GM23338 (cell line): ENCODE results near the gene FAM114A2. TPM values are rescaled to one million over a fixed set of nuclear protein-coding genes. Genes with fewer than 3 reads are reported as not detected.

ENCODE experiments used
- ATAC-seq: fragments of 200-7000 bp; cut with Tn5 transposase; 3 replicates; pipeline ENCODE4 v1.9.1; 2020
- DNase-seq: peaks from one replicate; pipeline ENCODE4 v3.0.0-alpha.2; 2015; ENCODE audit warnings: low spot score
- H2AFZ ChIP-seq: fragments of 200-600 bp; sonication (generic); 2 replicates; pipeline ENCODE4 v1.8.0; 2016; ENCODE audit warnings: antibody characterized with exemption, mild to moderate bottlenecking, moderate library complexity
- H3F3A ChIP-seq: fragments of 200-600 bp; sonication (generic); replicated peaks from 2 replicates; pipeline ENCODE4 v1.8.0; 2017; ENCODE audit warnings: antibody characterized with exemption, mixed run types, low read depth
- H3K27ac ChIP-seq: fragments of 200-600 bp; sonication (generic); 2 replicates; pipeline ENCODE4 v1.6.1; 2016; ENCODE audit warnings: low read depth
- H3K27me3 ChIP-seq: fragments of 200-600 bp; sonication (generic); 2 replicates; pipeline ENCODE4 v1.8.0; 2016; ENCODE audit warnings: mild to moderate bottlenecking, mixed run types, moderate library complexity; ENCODE audit not compliant: insufficient read depth
- H3K36me3 ChIP-seq: fragments of 200-600 bp; sonication (generic); 2 replicates; pipeline ENCODE4 v1.8.0; 2016; ENCODE audit warnings: mild to moderate bottlenecking; ENCODE audit not compliant: insufficient read depth
- H3K4me1 ChIP-seq: fragments of 200-600 bp; sonication (generic); 2 replicates; pipeline ENCODE4 v1.8.0; 2016; ENCODE audit warnings: mild to moderate bottlenecking, moderate library complexity; ENCODE audit not compliant: insufficient read depth
- H3K4me2 ChIP-seq: fragments of 200-600 bp; sonication (generic); 2 replicates; pipeline ENCODE4 v1.7.1; 2017; ENCODE audit warnings: mixed run types
- H3K4me3 ChIP-seq: fragments of 200-600 bp; sonication (generic); 2 replicates; pipeline ENCODE4 v1.6.1; 2016; ENCODE audit warnings: mixed run types
- H3K79me2 ChIP-seq: fragments of 200-600 bp; sonication (generic); replicated peaks from 2 replicates; pipeline ENCODE4 v1.8.0; 2017; ENCODE audit warnings: mild to moderate bottlenecking; ENCODE audit not compliant: insufficient read depth
- H3K9me2 ChIP-seq: fragments of 200-600 bp; sonication (generic); 2 replicates; pipeline ENCODE4 v1.8.0; 2017; ENCODE audit not compliant: insufficient read depth
- H4K20me1 ChIP-seq: fragments of 200-600 bp; sonication (generic); replicated peaks from 2 replicates; pipeline ENCODE4 v1.8.0; 2017; ENCODE audit warnings: mild to moderate bottlenecking; ENCODE audit not compliant: insufficient read depth
- H3K27ac Mint-ChIP-seq: 2 replicates; pipeline ENCODE4 v1.8.0; 2020; ENCODE audit warnings: inconsistent platforms, mild to moderate bottlenecking, moderate library complexity, mixed read lengths
- H3K27me3 Mint-ChIP-seq: 3 replicates; pipeline ENCODE4 v1.8.0; 2022; ENCODE audit warnings: low read depth, mild to moderate bottlenecking, moderate library complexity, mixed read lengths, inconsistent platforms; ENCODE audit not compliant: insufficient read depth, poor library complexity
- H3K36me3 Mint-ChIP-seq: 3 replicates; pipeline ENCODE4 v1.8.0; 2021; ENCODE audit warnings: low read depth, mild to moderate bottlenecking, inconsistent platforms, moderate library complexity, mixed read lengths
- H3K4me1 Mint-ChIP-seq: 3 replicates; pipeline ENCODE4 v1.8.0; 2020; ENCODE audit warnings: mild to moderate bottlenecking, inconsistent platforms, mixed read lengths
- H3K4me3 Mint-ChIP-seq: 3 replicates; pipeline ENCODE4 v1.8.0; 2021; ENCODE audit warnings: moderate library complexity, mild to moderate bottlenecking, inconsistent platforms, mixed read lengths
- H3K9me3 Mint-ChIP-seq: 3 replicates; pipeline ENCODE4 v1.8.0; 2020; ENCODE audit warnings: moderate library complexity, mild to moderate bottlenecking, inconsistent platforms, mixed read lengths
- CREB1 ChIP-seq: fragments of 250-450 bp; sonication (Bioruptor Pico); IDR thresholded peaks from 2 replicates; pipeline ENCODE4 v1.5.0; 2020; ENCODE audit warnings: low read depth, mild to moderate bottlenecking, moderate library complexity
- CTCF ChIP-seq, 2 experiments: fragments of 200-600 bp in 1 of 2; sonication (generic) in 1 of 2; conservative IDR thresholded peaks; 2 replicates each; pipeline versions ENCODE4 v1.5.1 to v1.6.1; 2016 to 2017; ENCODE audit warnings: antibody characterized with exemption in 2 of 2, low read depth in 2 of 2, mild to moderate bottlenecking in 2 of 2, moderate library complexity in 1 of 2
- EZH2 ChIP-seq: fragments of 200-600 bp; sonication (generic); IDR thresholded peaks from one replicate; pipeline ENCODE4 v1.8.0; 2017; ENCODE audit warnings: antibody characterized with exemption, mild to moderate bottlenecking, low read depth; ENCODE audit not compliant: unreplicated experiment
- EZH2phosphoT487 ChIP-seq: fragments of 200-600 bp; sonication (generic); IDR thresholded peaks from one replicate; pipeline ENCODE4 v1.8.1; 2018; ENCODE audit warnings: antibody characterized with exemption; ENCODE audit not compliant: unreplicated experiment
- JUNB ChIP-seq: IDR thresholded peaks from one replicate; pipeline ENCODE4 v1.6.1; 2016; ENCODE audit warnings: antibody characterized with exemption; ENCODE audit not compliant: unreplicated experiment
- NANOG ChIP-seq: IDR thresholded peaks from 2 replicates; pipeline ENCODE4 v1.6.1; 2016; ENCODE audit warnings: antibody characterized with exemption, borderline replicate concordance
- POLR2AphosphoS5 ChIP-seq: IDR thresholded peaks from 2 replicates; pipeline ENCODE4 v1.6.1; 2016; ENCODE audit warnings: antibody characterized with exemption, low read depth
- STAT1 ChIP-seq: IDR thresholded peaks from one replicate; pipeline ENCODE4 v1.6.1; 2016; ENCODE audit warnings: antibody characterized with exemption; ENCODE audit not compliant: unreplicated experiment
- ZNF114 ChIP-seq: fragments of 250-450 bp; sonication (Bioruptor Pico); IDR thresholded peaks from 2 replicates; pipeline ENCODE4 v1.5.0; 2020; ENCODE audit warnings: mild to moderate bottlenecking, moderate library complexity
- ZNF331 ChIP-seq: fragments of 250-450 bp; sonication (Bioruptor Pico); IDR thresholded peaks from 2 replicates; pipeline ENCODE4 v1.5.0; 2020; ENCODE audit warnings: low read depth, mild to moderate bottlenecking, moderate library complexity
- polyA plus RNA-seq: library from polyadenylated mRNA; unstranded; fragments of >200 nt; fragmentation: Nextera tagmentation; extraction: Ambion mirVana; gene quantifications from 2 replicates; pipeline ENCODE4 v1.2.1, GENCODE V29; 2016
- total RNA-seq: library from RNA; depleted of rRNA; stranded (reverse); fragments of >200 nt; shearing (Covaris generic); gene quantifications from 2 replicates; pipeline ENCODE4 v1.2.3, GENCODE V29; 2014
- TF ChIP-seq, protein P1 (sequence below): fragments of 250-450 bp; sonication (Bioruptor Pico); IDR thresholded peaks from 2 replicates; pipeline ENCODE4 v1.5.0; 2020; ENCODE audit warnings: mild to moderate bottlenecking, moderate library complexity
- TF ChIP-seq, protein P2 (sequence below): IDR thresholded peaks from 2 replicates; pipeline ENCODE4 v1.6.1; 2016; ENCODE audit warnings: antibody characterized with exemption
- TF ChIP-seq, protein P3 (sequence below): IDR thresholded peaks from one replicate; pipeline ENCODE4 v1.6.1; 2018; ENCODE audit warnings: antibody characterized with exemption; ENCODE audit not compliant: unreplicated experiment

FAM114A2 gene
- total and polyA plus RNA-seq, 2 experiments from 2014 or later: 4.9 to 5.8 TPM

- no peak for TF ChIP-seq NANOG
- no peak for TF ChIP-seq EZH2phosphoT487
- TF ChIP-seq CREB1 (CRISPR knock-in tag): no peak
- no peak for TF ChIP-seq POLR2AphosphoS5
- TF ChIP-seq, protein P1, sequence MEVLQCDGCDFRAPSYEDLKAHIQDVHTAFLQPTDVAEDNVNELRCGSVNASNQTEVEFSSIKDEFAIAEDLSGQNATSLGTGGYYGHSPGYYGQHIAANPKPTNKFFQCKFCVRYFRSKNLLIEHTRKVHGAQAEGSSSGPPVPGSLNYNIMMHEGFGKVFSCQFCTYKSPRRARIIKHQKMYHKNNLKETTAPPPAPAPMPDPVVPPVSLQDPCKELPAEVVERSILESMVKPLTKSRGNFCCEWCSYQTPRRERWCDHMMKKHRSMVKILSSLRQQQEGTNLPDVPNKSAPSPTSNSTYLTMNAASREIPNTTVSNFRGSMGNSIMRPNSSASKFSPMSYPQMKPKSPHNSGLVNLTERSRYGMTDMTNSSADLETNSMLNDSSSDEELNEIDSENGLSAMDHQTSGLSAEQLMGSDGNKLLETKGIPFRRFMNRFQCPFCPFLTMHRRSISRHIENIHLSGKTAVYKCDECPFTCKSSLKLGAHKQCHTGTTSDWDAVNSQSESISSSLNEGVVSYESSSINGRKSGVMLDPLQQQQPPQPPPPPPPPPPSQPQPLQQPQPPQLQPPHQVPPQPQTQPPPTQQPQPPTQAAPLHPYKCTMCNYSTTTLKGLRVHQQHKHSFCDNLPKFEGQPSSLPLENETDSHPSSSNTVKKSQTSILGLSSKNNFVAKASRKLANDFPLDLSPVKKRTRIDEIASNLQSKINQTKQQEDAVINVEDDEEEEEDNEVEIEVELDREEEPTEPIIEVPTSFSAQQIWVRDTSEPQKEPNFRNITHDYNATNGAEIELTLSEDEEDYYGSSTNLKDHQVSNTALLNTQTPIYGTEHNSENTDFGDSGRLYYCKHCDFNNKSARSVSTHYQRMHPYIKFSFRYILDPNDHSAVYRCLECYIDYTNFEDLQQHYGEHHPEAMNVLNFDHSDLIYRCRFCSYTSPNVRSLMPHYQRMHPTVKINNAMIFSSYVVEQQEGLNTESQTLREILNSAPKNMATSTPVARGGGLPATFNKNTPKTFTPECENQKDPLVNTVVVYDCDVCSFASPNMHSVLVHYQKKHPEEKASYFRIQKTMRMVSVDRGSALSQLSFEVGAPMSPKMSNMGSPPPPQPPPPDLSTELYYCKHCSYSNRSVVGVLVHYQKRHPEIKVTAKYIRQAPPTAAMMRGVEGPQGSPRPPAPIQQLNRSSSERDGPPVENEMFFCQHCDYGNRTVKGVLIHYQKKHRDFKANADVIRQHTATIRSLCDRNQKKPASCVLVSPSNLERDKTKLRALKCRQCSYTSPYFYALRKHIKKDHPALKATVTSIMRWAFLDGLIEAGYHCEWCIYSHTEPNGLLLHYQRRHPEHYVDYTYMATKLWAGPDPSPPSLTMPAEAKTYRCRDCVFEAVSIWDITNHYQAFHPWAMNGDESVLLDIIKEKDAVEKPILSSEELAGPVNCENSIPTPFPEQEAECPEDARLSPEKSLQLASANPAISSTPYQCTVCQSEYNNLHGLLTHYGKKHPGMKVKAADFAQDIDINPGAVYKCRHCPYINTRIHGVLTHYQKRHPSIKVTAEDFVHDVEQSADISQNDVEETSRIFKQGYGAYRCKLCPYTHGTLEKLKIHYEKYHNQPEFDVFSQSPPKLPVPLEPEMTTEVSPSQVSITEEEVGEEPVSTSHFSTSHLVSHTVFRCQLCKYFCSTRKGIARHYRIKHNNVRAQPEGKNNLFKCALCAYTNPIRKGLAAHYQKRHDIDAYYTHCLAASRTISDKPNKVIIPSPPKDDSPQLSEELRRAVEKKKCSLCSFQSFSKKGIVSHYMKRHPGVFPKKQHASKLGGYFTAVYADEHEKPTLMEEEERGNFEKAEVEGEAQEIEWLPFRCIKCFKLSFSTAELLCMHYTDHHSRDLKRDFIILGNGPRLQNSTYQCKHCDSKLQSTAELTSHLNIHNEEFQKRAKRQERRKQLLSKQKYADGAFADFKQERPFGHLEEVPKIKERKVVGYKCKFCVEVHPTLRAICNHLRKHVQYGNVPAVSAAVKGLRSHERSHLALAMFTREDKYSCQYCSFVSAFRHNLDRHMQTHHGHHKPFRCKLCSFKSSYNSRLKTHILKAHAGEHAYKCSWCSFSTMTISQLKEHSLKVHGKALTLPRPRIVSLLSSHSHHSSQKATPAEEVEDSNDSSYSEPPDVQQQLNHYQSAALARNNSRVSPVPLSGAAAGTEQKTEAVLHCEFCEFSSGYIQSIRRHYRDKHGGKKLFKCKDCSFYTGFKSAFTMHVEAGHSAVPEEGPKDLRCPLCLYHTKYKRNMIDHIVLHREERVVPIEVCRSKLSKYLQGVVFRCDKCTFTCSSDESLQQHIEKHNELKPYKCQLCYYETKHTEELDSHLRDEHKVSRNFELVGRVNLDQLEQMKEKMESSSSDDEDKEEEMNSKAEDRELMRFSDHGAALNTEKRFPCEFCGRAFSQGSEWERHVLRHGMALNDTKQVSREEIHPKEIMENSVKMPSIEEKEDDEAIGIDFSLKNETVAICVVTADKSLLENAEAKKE (CRISPR knock-in tag): no peak
- TF ChIP-seq, protein P2, sequence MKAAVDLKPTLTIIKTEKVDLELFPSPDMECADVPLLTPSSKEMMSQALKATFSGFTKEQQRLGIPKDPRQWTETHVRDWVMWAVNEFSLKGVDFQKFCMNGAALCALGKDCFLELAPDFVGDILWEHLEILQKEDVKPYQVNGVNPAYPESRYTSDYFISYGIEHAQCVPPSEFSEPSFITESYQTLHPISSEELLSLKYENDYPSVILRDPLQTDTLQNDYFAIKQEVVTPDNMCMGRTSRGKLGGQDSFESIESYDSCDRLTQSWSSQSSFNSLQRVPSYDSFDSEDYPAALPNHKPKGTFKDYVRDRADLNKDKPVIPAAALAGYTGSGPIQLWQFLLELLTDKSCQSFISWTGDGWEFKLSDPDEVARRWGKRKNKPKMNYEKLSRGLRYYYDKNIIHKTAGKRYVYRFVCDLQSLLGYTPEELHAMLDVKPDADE: no peak
- TF ChIP-seq EZH2: no peak
- TF ChIP-seq CTCF (conservative IDR thresholded peaks at IDR 0.05; ENCODE audit: low read depth in 2 of 2): no peak
- no peak for TF ChIP-seq STAT1
- no peak for TF ChIP-seq JUNB
- TF ChIP-seq ZNF114 (CRISPR knock-in tag): no peak
- TF ChIP-seq, protein P3, sequence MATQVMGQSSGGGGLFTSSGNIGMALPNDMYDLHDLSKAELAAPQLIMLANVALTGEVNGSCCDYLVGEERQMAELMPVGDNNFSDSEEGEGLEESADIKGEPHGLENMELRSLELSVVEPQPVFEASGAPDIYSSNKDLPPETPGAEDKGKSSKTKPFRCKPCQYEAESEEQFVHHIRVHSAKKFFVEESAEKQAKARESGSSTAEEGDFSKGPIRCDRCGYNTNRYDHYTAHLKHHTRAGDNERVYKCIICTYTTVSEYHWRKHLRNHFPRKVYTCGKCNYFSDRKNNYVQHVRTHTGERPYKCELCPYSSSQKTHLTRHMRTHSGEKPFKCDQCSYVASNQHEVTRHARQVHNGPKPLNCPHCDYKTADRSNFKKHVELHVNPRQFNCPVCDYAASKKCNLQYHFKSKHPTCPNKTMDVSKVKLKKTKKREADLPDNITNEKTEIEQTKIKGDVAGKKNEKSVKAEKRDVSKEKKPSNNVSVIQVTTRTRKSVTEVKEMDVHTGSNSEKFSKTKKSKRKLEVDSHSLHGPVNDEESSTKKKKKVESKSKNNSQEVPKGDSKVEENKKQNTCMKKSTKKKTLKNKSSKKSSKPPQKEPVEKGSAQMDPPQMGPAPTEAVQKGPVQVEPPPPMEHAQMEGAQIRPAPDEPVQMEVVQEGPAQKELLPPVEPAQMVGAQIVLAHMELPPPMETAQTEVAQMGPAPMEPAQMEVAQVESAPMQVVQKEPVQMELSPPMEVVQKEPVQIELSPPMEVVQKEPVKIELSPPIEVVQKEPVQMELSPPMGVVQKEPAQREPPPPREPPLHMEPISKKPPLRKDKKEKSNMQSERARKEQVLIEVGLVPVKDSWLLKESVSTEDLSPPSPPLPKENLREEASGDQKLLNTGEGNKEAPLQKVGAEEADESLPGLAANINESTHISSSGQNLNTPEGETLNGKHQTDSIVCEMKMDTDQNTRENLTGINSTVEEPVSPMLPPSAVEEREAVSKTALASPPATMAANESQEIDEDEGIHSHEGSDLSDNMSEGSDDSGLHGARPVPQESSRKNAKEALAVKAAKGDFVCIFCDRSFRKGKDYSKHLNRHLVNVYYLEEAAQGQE: no peak
- TF ChIP-seq ZNF331 (CRISPR knock-in tag): no peak
- Histone ChIP-seq H4K20me1 (no peaks in the 10 kb centered on the region), H3K4me1 (peaks cover 19% of the 10 kb centered on the region), H3K36me3 (no peaks in the 10 kb centered on the region), H3K4me3 (no peak overlapping the region), H3F3A (no peaks in the 10 kb centered on the region), H3K4me2 (no peak overlapping the region), H3K27ac (no peak overlapping the region), H3K27me3 (no peaks in the 10 kb centered on the region), H3K9me2 (peaks cover 14% of the 10 kb centered on the region; the same call in 1 of the 2 replicates), H2AFZ (no peak overlapping the region), H3K79me2 (no peaks in the 10 kb centered on the region)
- H3K4me3 Mint-ChIP-seq: no peak overlapping the region
- peaks cover 21% of the 10 kb centered on the region for H3K4me1 Mint-ChIP-seq
- 0 out of 3 replicates have a peak, but pooled peaks cover 3% of the 10 kb centered on the region for H3K9me3 Mint-ChIP-seq
- DNase-seq: no peak
- H3K36me3 Mint-ChIP-seq: no peaks in the 10 kb centered on the region
- no peak for ATAC-seq
- no peak overlapping the region for H3K27ac Mint-ChIP-seq
- H3K27me3 Mint-ChIP-seq: peaks cover 7% of the 10 kb centered on the region
Observed at GRCh38 chr5:153957205-153957604, 81.5 kb downstream of the FAM114A2 start.
